Endothelial cell of umbilical vein (primary cell): ENCODE data around the gene MAPK1IP1L.

Experiments
- EZH2 ChIP-seq: IDR thresholded peaks from 2 replicates; pipeline ENCODE4 v1.6.1; 2012; ENCODE audit warnings: borderline replicate concordance, low read depth, mild to moderate bottlenecking, moderate library complexity, low read length, inconsistent platforms; ENCODE audit not compliant: severe bottlenecking
- FOS ChIP-seq: IDR thresholded peaks from 2 replicates; pipeline ENCODE4 v1.6.1; 2011; ENCODE audit warnings: mild to moderate bottlenecking, low read length, moderate library complexity, borderline replicate concordance; ENCODE audit not compliant: insufficient read depth
- GATA2 ChIP-seq: IDR thresholded peaks from 2 replicates; pipeline ENCODE4 v1.7.0; 2011; ENCODE audit warnings: low read depth, mild to moderate bottlenecking, moderate library complexity, mixed read lengths, low read length; ENCODE audit not compliant: insufficient read length, insufficient read depth
- JUN ChIP-seq: IDR thresholded peaks from 2 replicates; pipeline ENCODE4 v1.6.1; 2011; ENCODE audit warnings: borderline replicate concordance, low read depth; ENCODE audit not compliant: insufficient read length, insufficient read depth
- MYC ChIP-seq: IDR thresholded peaks from one replicate; pipeline ENCODE4 v1.6.1; 2011; ENCODE audit warnings: mild to moderate bottlenecking, low read depth, low read length
- POLR2A ChIP-seq: IDR thresholded peaks from 2 replicates; pipeline ENCODE4 v1.6.1; 2012; ENCODE audit warnings: low read depth, mild to moderate bottlenecking, control low read depth, low read length
- POLR2AphosphoS5 ChIP-seq: IDR thresholded peaks from 2 replicates; pipeline ENCODE4 v1.6.1; 2012; ENCODE audit warnings: low read depth, mild to moderate bottlenecking, control low read depth, low read length, moderate library complexity; ENCODE audit not compliant: insufficient read depth
- TF ChIP-seq, protein P1 (sequence below), 2 donors: IDR thresholded peaks; 1 replicate in 1 of 2; 2 replicates in 1 of 2; pipeline ENCODE4 v1.5.1; 2011; ENCODE audit warnings: low read length in 2 of 2, mild to moderate bottlenecking in 2 of 2, moderate library complexity in 2 of 2, control low read depth in 1 of 2, inconsistent platforms in 1 of 2, low read depth in 1 of 2; ENCODE audit not compliant: insufficient read depth in 1 of 2; ENCODE audit errors: extremely low read depth in 1 of 2

DNA sequence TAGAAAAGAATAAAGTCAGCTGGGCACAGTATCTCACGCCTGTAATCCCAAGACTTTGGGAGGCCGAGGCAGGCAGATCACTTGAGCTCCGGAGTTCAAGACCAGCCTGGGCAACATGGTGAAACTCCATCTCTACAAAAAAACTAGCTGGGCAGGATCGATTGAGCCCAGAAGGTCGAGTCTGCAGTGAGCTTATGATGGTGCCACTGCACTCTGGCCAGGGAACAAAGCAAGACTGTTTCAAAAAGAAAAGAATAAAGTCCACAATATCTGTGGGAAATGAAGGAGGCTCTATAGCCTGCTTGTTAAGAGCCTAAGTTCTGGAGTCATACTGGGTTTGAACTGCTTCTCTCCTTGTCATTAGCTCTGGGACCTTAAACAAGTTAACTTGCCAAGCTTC is 7.9 kb downstream of the MAPK1IP1L start:
- no peak for TF ChIP-seq POLR2A
- TF ChIP-seq, protein P1, sequence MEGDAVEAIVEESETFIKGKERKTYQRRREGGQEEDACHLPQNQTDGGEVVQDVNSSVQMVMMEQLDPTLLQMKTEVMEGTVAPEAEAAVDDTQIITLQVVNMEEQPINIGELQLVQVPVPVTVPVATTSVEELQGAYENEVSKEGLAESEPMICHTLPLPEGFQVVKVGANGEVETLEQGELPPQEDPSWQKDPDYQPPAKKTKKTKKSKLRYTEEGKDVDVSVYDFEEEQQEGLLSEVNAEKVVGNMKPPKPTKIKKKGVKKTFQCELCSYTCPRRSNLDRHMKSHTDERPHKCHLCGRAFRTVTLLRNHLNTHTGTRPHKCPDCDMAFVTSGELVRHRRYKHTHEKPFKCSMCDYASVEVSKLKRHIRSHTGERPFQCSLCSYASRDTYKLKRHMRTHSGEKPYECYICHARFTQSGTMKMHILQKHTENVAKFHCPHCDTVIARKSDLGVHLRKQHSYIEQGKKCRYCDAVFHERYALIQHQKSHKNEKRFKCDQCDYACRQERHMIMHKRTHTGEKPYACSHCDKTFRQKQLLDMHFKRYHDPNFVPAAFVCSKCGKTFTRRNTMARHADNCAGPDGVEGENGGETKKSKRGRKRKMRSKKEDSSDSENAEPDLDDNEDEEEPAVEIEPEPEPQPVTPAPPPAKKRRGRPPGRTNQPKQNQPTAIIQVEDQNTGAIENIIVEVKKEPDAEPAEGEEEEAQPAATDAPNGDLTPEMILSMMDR (IDR thresholded peaks at IDR 0.05; ENCODE audit: extremely low read depth in 1 of 2, insufficient read depth in 1 of 2, low read depth in 1 of 2, low read length in 2 of 2): no peak
- no peak for TF ChIP-seq EZH2
- no peak for TF ChIP-seq GATA2
- no peak for TF ChIP-seq FOS
- no peak for TF ChIP-seq POLR2AphosphoS5
- no peak for TF ChIP-seq JUN
- TF ChIP-seq MYC: no peak
